NCI-H524 (cell line): ENCODE data around the gene UMOD.
A peak's percentile ranks its signal among the peaks of the same experiment; 100 is the strongest.

Source experiments
- DNase-seq, 2 experiments: peaks; one replicate each; lab custom pipeline; 2025; lab: John Stamatoyannopoulos, UW

UMOD gene

DNA sequence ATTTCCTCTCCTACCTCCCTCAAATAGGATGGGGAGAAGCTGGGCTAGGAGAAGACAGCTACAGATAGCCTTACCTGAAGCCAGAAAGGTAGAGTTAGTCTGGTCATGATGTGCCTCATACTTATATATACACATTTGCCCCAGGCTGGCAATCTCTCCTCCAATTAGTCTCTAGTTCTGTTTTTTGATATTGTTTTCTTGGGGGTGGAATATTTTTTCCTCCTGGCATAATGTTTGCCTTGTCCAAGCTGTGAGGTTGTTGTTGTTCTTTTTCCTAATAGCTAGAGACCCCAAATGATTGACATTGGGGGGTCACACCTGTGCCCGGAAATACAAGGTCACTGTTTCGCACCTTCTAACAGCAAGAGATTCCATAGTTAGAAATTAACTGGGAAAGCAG lies at the start of gene UMOD:
UMOD (minus strand) TSS at position 101 of the 400 bp plus-strand sequence. CDS start 1,978 bp downstream, outside the sequence.
- no peak for DNase-seq

DNA sequence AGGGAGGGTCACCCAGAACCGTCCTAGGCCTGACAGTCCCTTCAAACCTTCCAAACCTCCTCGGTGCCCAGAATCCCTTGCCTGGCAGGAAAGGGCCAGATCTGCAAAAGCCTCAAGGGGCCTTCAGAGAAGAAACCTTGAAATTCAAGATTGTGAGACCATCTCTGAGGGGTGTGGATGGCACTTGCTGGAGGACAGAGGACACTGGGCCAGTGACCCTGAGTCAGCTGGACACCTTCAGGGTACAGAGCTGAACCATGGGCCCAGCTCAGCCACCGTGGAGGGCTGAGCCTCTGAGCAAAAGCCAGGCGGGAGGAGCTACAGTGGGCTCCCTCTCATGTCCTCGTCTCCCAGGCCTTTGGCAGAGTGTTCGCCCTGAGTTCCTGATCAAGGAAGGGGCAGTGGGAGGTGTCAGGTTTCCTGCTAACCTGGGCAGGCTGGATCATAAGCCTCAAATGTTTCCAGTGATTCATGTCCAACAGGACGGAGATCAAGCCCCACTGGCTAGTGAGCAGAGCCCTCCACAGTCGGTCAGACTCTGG lies 49.0 kb upstream of the UMOD start:
- no peak for DNase-seq

DNA sequence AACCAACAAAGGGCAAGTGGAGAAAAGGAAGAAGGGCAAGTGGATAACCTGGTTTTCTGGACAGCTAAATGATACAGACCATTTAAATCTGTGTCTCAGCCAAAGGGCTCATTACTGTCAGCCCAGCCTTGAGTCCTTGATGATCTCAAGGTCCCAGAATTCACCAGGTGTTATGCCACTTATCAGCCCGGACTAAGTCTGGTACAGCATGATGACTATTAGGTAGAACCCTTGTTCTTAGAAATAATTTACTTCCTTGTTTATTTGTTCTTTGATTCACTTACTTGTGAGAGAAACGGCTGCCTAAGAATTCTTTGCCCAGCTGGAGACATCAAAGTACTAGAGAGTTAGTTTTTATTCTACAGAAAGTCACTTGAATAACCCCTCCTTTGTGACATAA lies 48.6 kb upstream of the UMOD start:
- DNase-seq = no peak

DNA sequence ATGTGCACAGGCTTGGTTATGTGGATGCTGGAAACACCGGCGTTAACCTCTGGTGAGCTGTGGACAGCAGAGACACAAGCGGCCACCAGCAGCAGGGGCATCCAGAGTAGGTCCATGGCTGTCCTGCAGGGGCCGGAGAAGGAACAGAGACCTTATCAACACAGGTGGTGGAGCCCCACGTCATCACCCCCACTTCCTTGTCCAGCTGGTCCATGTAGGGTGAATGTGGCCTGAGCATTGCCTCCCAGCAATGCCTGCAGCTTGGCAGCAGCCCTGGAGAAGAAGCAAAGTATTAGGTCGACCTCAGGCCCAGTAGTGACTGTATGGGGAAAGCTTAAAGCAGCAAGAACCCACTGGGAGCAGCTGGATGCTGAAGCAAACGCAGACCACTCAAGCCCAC lies 46.7 kb upstream of the UMOD start:
- no peak for DNase-seq

DNA sequence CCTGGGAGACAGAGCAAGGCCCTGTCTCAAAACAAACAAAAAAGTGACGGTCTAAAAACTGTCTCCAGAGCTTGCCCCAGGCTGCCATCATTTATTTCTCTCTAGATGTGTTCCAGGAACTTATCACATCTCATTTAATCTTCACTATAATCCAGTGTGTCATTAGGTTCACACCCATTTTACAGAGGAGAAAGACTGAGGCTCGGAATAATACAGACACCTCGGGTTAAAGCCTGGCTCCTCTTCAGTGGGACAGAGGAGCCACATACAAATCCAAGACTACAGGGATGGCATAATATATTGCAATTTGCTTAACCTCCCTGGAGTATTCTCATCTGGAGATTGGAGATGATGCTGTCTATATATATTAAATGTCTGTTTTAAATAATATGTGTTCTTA lies 46.1 kb upstream of the UMOD start:
- no peak for DNase-seq

DNA sequence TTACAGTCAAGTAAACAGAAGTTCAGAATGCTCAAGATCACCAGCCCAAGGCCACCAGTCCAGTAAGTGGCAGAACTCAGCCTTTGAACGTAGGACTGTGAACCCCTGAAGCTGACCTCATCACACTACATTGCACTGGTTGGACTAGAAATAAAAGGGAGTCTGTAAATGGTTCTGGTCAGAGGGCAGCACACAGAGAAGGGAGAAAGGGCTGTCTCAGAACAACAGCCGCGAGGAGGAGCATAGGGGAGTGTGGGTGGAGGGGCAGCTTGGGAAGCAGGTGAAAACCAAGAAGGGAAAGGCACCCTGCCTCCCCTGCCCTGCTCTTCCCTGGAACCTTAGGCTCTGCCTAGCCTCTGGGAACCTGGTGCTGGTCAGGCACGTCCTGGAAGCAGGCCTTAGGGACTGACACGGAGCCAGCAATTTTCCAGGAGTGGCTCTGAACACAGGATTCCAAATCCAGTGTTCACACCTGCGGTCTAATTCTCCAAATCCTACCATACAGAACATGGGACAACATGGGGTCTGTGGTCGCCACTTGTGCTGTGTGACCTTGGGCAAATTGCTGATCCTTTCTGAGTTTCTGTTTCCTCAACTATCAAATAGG lies 45.1 kb upstream of the UMOD start:
- DNase-seq = no peak

DNA sequence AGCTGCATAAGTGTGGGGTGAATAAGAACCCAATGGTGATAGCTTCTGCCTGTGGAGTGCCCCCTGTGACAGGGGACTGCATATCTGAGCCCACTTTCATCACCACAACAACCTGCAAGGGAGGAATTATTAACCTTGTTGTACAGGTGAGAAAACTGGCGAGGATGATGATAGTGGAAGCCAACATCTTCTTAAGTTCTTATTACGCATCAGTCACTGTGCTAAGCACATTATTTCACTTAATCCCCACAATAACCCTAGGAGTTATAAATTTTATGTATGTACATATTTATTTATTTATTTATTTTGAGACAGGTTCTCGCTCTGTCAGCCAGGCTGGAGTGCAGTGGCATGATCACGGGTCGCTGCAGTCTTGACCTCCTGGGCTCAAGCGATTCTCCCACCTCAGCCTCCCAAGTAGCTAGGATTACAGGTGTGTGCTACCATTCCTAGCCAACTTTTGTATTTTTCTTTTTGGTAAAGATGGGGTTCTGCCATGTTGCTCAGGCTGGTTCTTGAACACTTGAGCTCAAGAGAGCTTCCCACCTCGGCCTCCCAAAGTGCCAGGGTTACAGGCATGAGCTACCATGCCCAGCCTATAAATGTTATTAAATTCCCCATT lies 44.4 kb upstream of the UMOD start:
- DNase-seq = no peak

DNA sequence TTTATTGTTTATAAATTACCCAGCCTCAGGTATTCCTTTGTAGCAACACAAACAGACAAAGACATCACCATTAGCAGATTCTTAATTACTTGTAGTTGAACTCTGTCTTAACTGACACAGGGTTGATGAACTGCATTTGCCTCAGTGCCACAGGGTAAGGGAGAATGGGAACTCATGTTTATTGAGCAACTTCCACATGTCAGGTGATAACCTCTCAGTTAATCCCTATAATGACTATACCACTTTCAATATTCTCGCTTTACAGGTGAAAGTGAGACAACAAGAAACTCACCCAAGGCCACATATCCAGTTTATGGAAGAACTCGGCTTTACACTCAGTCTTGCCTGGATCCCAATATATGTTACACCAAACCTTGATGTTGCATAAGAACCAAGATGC lies 43.4 kb upstream of the UMOD start:
- no peak for DNase-seq

DNA sequence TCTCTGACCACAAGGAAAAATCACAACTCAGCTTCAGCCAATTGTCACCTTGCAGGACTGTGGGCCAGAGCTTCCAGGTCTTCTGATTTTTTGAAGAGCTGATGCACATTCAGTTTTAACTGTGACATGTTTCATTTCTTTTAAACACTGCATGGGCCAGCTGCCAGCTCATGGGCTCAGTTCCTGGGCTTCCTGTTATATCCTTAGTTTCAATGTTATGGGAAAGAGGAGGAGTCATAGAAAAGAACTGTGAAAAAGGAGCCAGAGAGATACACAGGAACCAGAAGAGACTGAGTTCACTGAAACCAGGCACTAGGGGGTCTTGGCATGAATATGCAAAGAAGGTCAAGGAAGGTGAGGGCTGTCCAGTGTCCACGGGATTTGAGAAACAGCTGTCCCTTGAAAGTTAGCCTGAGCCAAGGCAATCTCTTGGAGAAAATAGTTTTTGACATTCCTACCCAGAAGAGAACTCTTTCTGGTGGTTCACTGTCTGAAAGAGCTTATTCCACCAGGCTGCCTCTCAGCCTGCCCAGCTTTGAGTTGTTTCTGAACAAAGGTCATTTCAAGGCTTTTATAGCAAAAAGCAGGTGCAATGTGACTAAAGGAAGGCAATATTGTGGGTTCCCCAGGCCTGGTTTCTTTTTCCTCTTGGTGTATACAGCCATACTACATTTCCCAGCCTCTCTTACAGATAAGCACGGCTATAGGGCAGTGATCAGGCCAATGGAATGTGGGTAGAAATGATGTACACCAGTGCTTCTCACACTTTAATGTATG lies 41.5 kb upstream of the UMOD start:
- no peak for DNase-seq

DNA sequence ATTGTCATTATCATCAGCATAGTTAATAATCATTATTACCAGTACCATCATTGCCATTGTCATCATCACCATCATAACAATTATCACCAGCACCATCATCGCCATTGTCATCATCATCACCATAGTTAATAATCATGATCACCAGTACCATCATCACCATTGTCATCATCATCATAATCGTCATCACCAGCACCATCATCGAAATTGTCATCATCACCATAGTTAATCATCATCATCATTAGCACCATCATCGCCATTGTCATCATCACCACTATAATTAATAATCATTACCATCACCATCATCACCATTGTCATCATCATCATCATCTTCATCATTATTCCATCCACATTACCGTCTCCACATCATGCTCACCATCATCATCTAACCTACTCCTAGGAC lies 38.5 kb upstream of the UMOD start:
- DNase-seq = no peak

DNA sequence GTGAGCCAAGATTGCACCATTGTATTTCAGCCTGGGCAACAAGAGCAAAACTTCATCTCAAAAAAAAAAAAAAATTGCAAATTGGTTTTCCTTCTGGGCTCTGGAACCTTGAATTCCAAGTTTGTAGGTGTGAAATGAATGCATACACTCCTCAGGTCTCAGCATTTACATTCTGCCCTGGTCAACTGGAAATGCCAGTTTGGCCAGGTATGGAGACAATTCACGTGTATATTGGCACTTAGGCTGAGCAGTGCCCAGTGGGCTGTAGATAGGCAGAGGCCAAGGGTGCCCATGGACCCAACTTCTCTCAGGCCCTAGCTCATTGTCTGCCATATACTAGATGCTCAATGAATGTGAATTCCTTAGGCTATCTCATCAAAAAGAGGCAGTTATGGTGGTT lies 36.3 kb upstream of the UMOD start:
- DNase-seq = no peak

DNA sequence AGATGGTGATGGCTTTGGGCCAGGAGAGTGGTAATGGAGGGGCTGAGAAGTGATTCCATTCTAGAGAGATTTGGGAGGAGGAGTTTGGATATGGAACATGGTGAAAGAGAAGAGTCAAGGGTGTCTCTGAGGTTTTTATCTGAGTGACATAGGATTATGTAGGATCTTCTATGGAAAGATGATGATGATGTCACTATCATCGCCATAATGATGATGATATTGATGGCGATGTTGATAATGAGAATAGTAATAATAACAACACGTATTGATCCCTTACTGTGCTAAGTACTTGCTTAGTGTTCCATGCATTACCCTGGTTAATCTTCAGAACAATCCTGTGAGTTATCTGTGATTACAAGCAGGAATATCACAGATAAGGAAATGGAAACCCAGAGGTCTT lies 35.5 kb upstream of the UMOD start:
- DNase-seq = no peak

DNA sequence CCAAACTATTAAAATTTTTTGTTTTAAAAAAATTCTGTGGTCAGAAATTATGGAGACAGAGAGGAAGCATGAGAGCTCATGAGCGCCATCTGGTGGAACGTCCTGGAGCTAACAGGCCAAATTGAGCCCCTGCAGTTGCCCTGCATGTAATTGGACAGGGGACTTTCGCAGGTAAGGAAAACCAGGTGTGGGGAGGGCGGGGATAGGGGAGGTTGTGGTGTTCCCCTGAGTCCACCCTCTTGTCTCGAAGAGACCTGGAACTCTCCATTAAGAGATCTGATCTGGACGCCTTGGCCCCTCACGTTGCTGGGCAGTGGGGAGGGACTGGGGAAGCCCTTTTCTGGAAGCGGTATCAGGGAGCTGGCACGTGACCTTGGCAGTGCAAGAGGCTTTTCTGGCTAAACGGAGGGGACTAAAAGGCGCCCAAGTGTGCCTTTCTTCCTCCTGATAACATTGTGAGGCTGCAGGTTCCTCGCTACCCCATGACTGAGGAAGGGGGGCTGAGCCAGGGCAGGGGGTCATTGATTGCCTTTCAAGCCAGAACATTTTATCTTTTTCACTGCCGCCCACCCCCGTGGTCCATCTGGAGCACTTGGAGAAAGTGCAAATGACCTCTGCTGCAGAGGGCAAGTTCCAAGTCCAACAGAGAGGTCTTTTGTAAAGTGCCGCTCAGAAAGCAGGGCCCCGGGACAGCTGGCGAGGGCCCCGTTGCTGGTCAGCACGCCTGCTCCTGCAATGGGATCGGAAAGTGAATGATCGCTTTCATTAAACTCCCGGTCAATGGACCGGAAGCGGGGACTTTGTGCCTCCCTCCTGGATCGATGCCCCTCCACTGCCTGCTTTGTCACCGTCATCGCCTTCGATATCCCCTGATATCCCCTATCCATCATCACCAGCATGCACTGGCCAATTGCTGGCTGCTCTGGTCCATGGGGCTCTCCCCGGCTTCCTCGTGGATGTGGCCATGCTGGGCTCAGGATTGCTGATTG lies 33.6 kb upstream of the UMOD start:
- peak in 1 of 2 experiments; percentile 42 for DNase-seq

DNA sequence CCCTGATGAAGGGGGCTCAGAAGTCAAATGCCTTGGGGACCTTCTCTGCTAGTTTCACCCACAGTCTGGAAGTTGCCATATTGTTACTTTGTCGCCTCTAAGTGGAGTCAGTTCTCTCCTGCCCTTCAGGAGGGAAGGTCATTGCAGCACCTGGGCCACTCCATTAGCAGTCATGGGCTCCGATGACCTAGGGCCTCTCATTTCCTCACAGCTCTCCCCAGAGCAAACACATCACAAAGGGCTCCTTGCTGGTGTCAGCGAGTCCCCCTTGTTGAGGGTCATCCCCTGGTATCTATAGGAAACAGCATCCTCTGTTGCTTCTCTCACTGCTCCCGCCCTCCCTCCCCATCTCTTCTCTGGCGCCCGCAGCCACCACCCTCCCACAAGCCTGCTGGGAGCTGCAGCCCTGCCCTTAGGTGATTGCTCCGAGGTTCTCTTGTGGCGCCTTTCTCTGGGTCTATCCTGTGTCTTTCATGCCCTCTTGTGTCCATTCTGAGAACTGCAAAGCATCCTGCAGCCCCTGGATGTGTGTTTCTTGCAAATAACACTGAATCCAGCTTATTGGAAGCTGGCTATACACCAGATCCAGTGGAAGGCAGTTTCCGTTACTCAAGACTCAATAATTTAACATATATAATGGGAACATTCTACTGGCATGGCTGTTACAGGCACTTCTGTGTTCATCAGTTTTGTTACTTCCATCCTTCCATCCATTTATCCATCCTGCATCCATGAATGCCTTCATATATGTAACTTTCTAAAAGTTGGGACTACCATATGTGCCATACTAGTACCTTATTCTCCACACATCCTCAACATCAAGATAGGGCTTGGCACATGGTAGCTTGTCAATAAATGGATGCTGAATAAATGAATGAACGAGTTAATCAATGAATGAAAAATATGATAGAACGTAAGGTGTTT lies 30.9 kb upstream of the UMOD start:
- peak; percentile 80 for DNase-seq

DNA sequence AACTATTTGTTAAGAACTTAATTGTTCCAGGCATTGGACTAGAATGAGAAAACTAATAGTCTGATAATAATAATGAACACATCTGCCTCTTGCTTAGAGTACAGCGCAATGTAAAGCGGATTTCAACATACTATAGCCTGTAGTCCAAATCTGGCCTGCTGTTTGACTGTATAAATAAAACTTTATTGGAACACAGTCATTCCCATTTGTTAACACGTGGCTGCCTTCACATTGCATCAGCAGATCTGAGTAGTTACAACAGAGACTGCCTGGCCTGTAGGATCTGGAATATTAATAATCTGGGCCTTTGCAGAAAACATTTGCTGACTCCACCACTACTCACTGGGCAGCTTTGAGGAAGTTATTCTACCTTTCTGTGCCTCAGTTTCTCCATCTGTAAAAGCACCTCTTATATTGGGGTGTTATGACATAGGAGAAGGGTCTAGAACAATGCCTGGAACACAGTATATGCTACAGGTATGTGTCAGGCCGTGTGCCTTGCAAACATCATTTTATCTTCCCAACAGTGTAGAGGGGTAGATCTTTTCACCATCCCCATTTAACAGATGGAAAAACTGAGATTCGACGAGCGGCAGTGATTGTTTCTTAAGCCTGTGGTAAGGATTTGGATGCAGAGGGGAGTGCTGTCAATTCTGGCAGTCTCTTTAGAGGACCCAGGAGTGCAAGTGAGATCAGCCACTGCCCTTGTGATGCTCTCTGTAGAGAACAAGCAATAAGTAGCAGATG lies 29.9 kb upstream of the UMOD start:
- DNase-seq = no peak

DNA sequence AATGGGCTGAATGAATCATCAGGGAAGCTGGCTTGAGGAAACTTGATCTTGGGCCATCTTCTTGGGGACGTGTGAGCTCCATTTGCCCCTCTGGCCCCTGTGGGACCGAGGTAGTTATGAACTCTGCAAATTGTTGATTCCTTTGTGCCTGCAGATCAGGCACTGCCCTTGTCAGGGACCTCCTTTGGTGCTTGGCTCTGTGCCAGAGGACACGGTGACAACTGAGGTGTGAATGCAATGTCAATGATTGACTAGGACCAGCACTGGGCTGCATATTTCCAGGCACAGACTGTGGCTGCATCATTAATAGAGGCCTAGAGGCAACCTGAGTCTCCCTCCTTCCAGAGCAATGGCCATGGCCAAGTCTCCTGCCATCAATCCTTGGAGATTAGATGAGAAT lies 28.3 kb upstream of the UMOD start:
- DNase-seq = no peak

DNA sequence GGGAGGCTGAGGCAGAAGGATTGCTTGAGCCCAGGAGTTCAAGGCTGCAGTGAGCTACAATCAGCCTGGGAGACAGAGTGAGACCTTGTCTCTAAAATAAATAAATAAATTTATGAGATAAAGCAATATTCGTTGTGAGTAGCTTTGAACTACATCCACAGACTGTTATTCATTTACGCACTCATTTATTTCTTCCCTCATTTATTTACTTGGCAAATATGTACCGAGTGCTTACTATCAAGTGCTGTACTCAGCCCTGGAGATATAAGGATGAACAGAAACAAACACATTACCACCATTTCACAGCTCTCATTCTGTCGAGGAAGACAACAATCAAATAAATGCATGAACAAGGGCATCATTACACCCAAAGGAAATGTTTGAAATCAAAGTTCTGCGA lies 24.7 kb upstream of the UMOD start:
- no peak for DNase-seq

DNA sequence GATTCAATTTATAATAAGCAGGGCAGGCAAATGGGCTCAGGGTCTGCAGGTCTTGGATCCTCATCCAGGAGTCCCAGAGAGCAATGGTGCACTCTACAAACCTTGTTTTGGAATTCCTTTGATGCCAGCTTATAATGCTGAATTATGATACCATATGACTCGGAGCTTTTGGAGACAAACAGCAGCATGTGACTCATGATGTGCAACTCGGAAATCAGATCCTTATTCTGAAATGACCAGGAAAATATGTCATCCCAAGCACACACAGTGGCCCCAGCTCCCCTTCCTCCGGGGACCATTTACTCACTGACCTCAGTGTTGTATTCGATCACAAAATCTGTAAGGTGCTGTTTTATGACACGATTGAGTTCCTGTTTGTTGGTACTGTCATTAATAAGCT lies 20.2 kb upstream of the UMOD start:
- DNase-seq = no peak

DNA sequence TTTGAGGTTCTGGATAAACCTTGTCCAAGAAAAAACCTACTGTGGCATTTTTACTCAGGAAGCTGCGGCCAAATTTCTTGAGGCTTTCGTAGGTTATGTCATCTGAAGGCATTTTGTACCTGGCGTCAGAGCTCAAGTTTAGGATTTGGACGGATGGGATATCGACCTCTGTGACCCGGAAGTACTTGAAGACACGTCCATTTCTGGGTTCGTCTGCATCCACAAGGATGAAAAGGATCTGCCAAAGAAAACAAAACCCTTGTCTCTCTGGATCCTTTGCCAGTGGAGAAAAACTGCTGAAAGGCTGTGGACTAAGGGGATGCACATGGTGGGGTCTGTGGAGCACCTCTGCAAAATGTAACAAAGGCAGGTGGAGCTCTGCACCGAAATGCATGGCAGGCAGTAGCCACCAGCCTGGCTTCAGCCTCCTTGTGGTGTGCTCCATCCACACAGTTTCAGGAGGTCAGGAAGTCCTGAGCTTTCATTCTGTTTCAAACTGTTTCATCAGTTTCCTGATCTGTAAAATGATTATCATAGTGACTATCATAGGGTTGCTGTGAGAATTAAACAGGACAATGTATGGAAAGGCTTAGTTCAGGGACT lies 17.0 kb upstream of the UMOD start:
- no peak for DNase-seq

DNA sequence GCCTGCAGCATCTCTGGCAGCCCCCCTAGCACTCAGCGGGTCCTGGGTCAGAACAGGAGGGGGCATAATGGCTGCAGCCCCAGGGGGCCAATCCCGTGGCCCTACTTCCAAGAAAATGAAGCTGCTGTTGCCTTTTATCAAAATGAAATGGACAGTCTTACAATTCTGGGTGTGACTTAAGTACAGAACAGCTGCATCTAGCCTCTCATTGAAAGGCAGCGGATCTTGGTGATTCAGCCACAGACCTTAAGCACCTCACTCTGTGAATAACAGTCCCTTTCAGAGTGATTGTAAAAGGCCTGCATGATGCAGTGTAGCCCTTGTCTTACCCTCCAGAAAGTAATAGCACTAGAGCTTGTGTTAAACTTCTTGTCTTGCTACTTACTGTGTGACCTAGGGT lies 11.5 kb upstream of the UMOD start:
- no peak for DNase-seq
